ACC112 (cell line): ENCODE data around the gene NMUR1.
A peak's percentile ranks its signal among the peaks of the same experiment; 100 is the strongest.

Experiments used
- H2AFZ ChIP-seq: fragments of 200-600 bp; sonication (generic); one replicate; pipeline ENCODE4 v1.6.0; 2017; ENCODE audit warnings: antibody characterized with exemption, low read length; ENCODE audit not compliant: unreplicated experiment
- H3K27ac ChIP-seq: fragments of 200-600 bp; sonication (generic); 2 replicates; pipeline ENCODE4 v1.5.1; 2014; ENCODE audit warnings: low read depth, mild to moderate bottlenecking, antibody characterized with exemption, low read length, moderate library complexity
- H3K27me3 ChIP-seq: fragments of 200-600 bp; sonication (generic); 2 replicates; pipeline ENCODE4 v1.6.1; 2014; ENCODE audit warnings: mild to moderate bottlenecking, antibody characterized with exemption, low read length, moderate library complexity, mixed read lengths; ENCODE audit not compliant: insufficient read depth
- H3K36me3 ChIP-seq: fragments of 200-600 bp; sonication (generic); 2 replicates; pipeline ENCODE4 v1.6.1; 2016; ENCODE audit warnings: mild to moderate bottlenecking, antibody characterized with exemption, low read length, moderate library complexity, mixed read lengths; ENCODE audit not compliant: insufficient read depth
- H3K4me1 ChIP-seq: fragments of 200-600 bp; sonication (generic); one replicate; pipeline ENCODE4 v1.6.1; 2016; ENCODE audit warnings: low read length, mixed read lengths; ENCODE audit not compliant: insufficient read depth, unreplicated experiment, control insufficient read depth
- H3K4me3 ChIP-seq: fragments of 200-600 bp; sonication (generic); 2 replicates; pipeline ENCODE4 v1.5.1; 2014; ENCODE audit warnings: mild to moderate bottlenecking, low read depth, low read length
- H3K79me2 ChIP-seq: fragments of 200-600 bp; sonication (generic); one replicate; pipeline ENCODE4 v1.6.0; 2016; ENCODE audit warnings: low read length; ENCODE audit not compliant: control insufficient read depth, unreplicated experiment, insufficient read depth

NMUR1 gene

GRCh38 chr2:231512222-231512621 lies 18.0 kb downstream of the NMUR1 start:
- Histone ChIP-seq H3K4me3 (no peak overlapping the region), H3K27me3 (no peaks in the 10 kb centered on the region), H3K36me3 (no peaks in the 10 kb centered on the region), H3K27ac (no peak overlapping the region), H3K79me2 (peaks cover 12% of the 10 kb centered on the region), H3K4me1 (peaks cover 13% of the 10 kb centered on the region), H2AFZ (no peak overlapping the region)

- Histone ChIP-seq H3K36me3 (peaks cover 12% of the 10 kb centered on the region; the same call in 1 of the 2 replicates), H3K4me3 (no peak overlapping the region), H3K4me1 (no peaks in the 10 kb centered on the region), H3K27me3 (no peaks in the 10 kb centered on the region), H2AFZ (no peak overlapping the region), H3K79me2 (no peaks in the 10 kb centered on the region), H3K27ac (no peak overlapping the region)
Observed at GRCh38 chr2:231503766-231504165, 26.5 kb downstream of the NMUR1 start.

- peaks cover 12% of the 10 kb centered on the region; the same call in 1 of the 2 replicates for H3K36me3 ChIP-seq
- H2AFZ ChIP-seq: no peak overlapping the region
- H3K27me3 ChIP-seq: no peaks in the 10 kb centered on the region
- no peak overlapping the region for H3K27ac ChIP-seq
- no peaks in the 10 kb centered on the region for H3K4me1 ChIP-seq
- no peaks in the 10 kb centered on the region for H3K79me2 ChIP-seq
- no peak overlapping the region for H3K4me3 ChIP-seq
Observed at GRCh38 chr2:231502596-231502995, 27.6 kb downstream of the NMUR1 start.

GRCh38 chr2:231497651-231498050 lies 32.6 kb downstream of the NMUR1 start:
- Histone ChIP-seq H3K4me3 (no peak overlapping the region), H2AFZ (no peak overlapping the region), H3K4me1 (no peaks in the 10 kb centered on the region)

GRCh38 chr2:231494669-231495068 lies 35.6 kb downstream of the NMUR1 start:
- Histone ChIP-seq H3K79me2 (no peaks in the 10 kb centered on the region), H2AFZ (no peak overlapping the region), H3K27ac (no peak overlapping the region), H3K27me3 (no peaks in the 10 kb centered on the region), H3K4me1 (no peaks in the 10 kb centered on the region), H3K4me3 (no peak overlapping the region), H3K36me3 (no peaks in the 10 kb centered on the region)

More at GRCh38 chr2:231497651-231498050, 32.6 kb downstream of the NMUR1 start:
- H3K27me3 ChIP-seq: no peaks in the 10 kb centered on the region
- H3K36me3 ChIP-seq: peaks cover 5% of the 10 kb centered on the region; the same call in 1 of the 2 replicates
- H3K79me2 ChIP-seq: no peaks in the 10 kb centered on the region
- H3K27ac ChIP-seq: no peak overlapping the region

- H2AFZ ChIP-seq: no peak overlapping the region
- no peaks in the 10 kb centered on the region for H3K36me3 ChIP-seq
- H3K79me2 ChIP-seq: no peaks in the 10 kb centered on the region
- no peaks in the 10 kb centered on the region for H3K4me1 ChIP-seq
- no peak overlapping the region for H3K4me3 ChIP-seq
- no peak overlapping the region for H3K27ac ChIP-seq
- no peaks in the 10 kb centered on the region for H3K27me3 ChIP-seq
Observed at GRCh38 chr2:231490801-231491200, 39.4 kb downstream of the NMUR1 start.

GRCh38 chr2:231489990-231490389 lies 40.3 kb downstream of the NMUR1 start:
- no peaks in the 10 kb centered on the region for H3K79me2 ChIP-seq
- no peak overlapping the region for H3K27ac ChIP-seq
- no peaks in the 10 kb centered on the region for H3K27me3 ChIP-seq
- no peaks in the 10 kb centered on the region for H3K36me3 ChIP-seq
- H3K4me3 ChIP-seq: no peak overlapping the region
- no peak overlapping the region for H2AFZ ChIP-seq
- H3K4me1 ChIP-seq: no peaks in the 10 kb centered on the region

- H3K79me2 ChIP-seq: no peaks in the 10 kb centered on the region
- H3K27ac ChIP-seq: no peak overlapping the region
- H3K4me3 ChIP-seq: no peak overlapping the region
- H3K4me1 ChIP-seq: no peaks in the 10 kb centered on the region
- H2AFZ ChIP-seq: no peak overlapping the region
- no peaks in the 10 kb centered on the region for H3K27me3 ChIP-seq
- no peaks in the 10 kb centered on the region for H3K36me3 ChIP-seq
Observed at GRCh38 chr2:231488331-231488730, 41.9 kb downstream of the NMUR1 start.

GRCh38 chr2:231486851-231487596 lies 43.2 kb downstream of the NMUR1 start:
- Histone ChIP-seq H3K79me2 (no peaks in the 10 kb centered on the region), H3K36me3 (no peaks in the 10 kb centered on the region), H2AFZ (no peak overlapping the region), H3K4me1 (no peaks in the 10 kb centered on the region), H3K27ac (no peak overlapping the region), H3K27me3 (no peaks in the 10 kb centered on the region), H3K4me3 (no peak overlapping the region)

- peak overlapping the region; percentile 79 for H3K4me3 ChIP-seq
- peak overlapping the region; percentile 52 for H3K27ac ChIP-seq
- H3K79me2 ChIP-seq: no peaks in the 10 kb centered on the region
- no peaks in the 10 kb centered on the region for H3K36me3 ChIP-seq
- no peaks in the 10 kb centered on the region for H3K4me1 ChIP-seq
- peak overlapping the region; percentile 92 for H2AFZ ChIP-seq
- no peaks in the 10 kb centered on the region for H3K27me3 ChIP-seq
Observed at GRCh38 chr2:231483398-231484329, 46.6 kb downstream of the NMUR1 start.
